Testis (tissue), 2 donors: ENCODE measurements around the gene TMEM92.

Source experiments
- CTCF ChIP-seq, 3 experiments: fragments of 450-650 bp in 2 of 3; fragments of 200-600 bp in 1 of 3; sonication (generic) in 1 of 3; IDR thresholded peaks; one replicate each; pipeline ENCODE4 v1.5.1; 2016 to 2019; ENCODE audit warnings: antibody characterized with exemption in 3 of 3, mild to moderate bottlenecking in 2 of 3, moderate library complexity in 1 of 3
- POLR2A ChIP-seq: fragments of 450-650 bp; IDR thresholded peaks from one replicate; pipeline ENCODE4 v1.6.1; 2017; ENCODE audit warnings: antibody characterized with exemption, mild to moderate bottlenecking, moderate library complexity

GRCh38 chr17:50234581-50234980 lies 39.7 kb upstream of the TMEM92 start:
- no peak for TF ChIP-seq CTCF (IDR thresholded peaks at IDR 0.05)
- no peak for TF ChIP-seq POLR2A
